Gastrocnemius medialis (tissue), 4 donors: ENCODE measurements around the gene SERPINE2.

Experiments
- POLR2A ChIP-seq, 2 donors: fragments of 450-650 bp; IDR thresholded peaks; one replicate each; pipeline ENCODE4 v1.6.1; 2017; ENCODE audit warnings: antibody characterized with exemption in 2 of 2, mild to moderate bottlenecking in 2 of 2, moderate library complexity in 2 of 2
- TF ChIP-seq, protein P1 (sequence below), 5 experiments: fragments of 450-650 bp in 3 of 5; fragments of 200-600 bp in 2 of 5; sonication (generic) in 2 of 5; IDR thresholded peaks in 4 of 5; conservative IDR thresholded peaks in 1 of 5; 1 replicate in 4 of 5; 2 replicates in 1 of 5; pipeline ENCODE4 v1.5.1; 2016 to 2019; ENCODE audit warnings: antibody characterized with exemption in 5 of 5, mild to moderate bottlenecking in 3 of 5, moderate library complexity in 3 of 5

DNA sequence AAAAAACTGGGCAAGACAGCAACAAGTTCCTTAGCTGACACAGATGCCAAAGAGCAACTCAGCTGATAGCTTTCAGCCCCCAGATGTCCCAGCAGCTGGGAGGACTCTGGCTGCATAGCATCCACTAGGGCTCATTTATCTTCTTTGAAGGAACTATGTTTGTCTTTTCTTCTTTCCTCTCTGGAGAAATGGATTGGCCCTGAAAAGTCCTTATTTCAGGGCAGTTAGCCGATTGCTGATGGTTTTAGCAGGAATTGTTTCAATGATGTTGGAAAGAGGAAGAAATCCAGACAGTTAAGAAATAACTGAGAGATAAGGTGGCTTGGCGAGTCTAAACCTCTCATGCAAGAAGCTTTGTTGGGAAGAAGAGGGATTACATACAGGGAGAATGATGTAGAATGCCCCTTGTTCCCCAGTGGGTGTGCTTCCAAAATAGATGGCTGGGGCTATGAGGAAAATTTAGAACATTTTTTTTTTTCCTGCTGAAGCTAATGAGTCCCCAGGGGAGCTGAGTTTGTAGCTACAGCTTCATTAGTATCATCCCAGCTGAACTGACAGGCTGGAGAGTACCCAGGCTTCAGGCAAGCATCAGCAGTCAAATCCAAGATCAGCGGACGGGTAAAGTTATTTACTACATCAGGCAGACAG, 33.6 kb upstream of the SERPINE2 start:
- TF ChIP-seq, protein P1, sequence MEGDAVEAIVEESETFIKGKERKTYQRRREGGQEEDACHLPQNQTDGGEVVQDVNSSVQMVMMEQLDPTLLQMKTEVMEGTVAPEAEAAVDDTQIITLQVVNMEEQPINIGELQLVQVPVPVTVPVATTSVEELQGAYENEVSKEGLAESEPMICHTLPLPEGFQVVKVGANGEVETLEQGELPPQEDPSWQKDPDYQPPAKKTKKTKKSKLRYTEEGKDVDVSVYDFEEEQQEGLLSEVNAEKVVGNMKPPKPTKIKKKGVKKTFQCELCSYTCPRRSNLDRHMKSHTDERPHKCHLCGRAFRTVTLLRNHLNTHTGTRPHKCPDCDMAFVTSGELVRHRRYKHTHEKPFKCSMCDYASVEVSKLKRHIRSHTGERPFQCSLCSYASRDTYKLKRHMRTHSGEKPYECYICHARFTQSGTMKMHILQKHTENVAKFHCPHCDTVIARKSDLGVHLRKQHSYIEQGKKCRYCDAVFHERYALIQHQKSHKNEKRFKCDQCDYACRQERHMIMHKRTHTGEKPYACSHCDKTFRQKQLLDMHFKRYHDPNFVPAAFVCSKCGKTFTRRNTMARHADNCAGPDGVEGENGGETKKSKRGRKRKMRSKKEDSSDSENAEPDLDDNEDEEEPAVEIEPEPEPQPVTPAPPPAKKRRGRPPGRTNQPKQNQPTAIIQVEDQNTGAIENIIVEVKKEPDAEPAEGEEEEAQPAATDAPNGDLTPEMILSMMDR (IDR thresholded peaks at IDR 0.05 in 4 of 5, conservative IDR thresholded peaks at IDR 0.05 in 1 of 5): no peak
- no peak for TF ChIP-seq POLR2A (IDR thresholded peaks at IDR 0.05)
